HG03025 (cell line): ENCODE measurements around the gene KIAA1671.
"Not testable (repeated sequence)": the region's sequence is repeated elsewhere in the genome, so short reads cannot be mapped to it uniquely, and the experiment has no call there.

ENCODE experiments used
- ATAC-seq: cut with Tn5 transposase; IDR thresholded peaks from one replicate; pipeline ENCODE4 v1.9.1; 2021; ENCODE audit warnings: mild to moderate bottlenecking, moderate library complexity; ENCODE audit not compliant: unreplicated experiment, low FRiP score

Gene KIAA1671

DNA sequence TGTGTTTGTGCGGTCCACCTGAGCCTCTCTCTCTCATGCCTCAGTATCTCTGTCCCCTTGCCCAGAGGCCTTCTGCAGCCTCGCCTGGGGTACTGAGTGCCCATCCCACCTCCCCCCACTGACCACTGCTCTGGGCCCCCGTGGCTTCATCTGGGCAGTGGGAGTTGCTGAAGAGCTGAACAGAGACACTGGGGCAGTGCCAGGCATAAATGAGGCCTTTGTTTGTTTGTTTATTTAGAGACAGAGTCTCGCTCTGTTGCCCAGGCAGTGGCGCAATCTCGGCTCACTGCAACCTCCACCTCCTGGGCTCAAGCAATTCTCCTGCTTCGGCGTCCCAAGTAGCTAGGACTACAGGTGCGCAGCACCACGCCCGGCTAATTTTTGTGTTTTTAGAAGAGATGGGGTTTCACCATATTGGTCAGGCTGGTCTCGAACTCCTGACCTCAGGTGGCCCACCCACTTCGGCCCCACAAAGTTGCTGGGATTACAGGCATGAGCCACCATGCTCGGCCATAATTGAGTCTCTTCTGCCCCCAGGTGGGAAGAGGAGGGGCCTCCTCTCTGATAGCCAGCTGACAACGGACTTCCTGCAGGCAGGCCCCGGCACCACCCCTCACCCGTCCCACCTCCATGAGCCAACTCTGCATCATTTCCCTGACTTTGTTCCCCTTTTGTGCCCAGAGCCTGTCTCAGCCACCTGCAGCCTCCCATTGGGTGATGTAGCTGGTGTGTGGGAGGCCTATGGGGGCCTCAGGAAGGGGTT is 256.4 kb downstream of the KIAA1671 start:
- ATAC-seq: no peak

DNA sequence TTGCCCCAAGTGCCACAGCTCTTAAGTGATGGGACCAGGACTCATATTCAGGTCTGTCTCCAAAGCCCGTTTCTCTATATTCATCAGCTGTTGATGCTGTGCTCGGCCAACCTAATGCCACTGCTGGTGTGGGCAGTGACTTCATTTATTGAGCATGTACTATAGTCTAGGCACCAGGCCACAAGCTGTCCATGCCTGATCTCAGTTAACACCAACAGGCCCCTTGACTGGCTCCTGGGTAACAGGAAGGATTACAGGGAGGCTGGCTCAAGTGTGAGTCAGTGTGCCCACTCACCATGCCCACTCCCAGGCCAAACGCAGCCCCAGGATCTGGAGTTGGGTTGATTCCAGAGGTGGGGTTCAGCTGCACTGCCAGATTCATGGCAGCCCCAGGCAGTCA is 258.3 kb downstream of the KIAA1671 start:
- no peak for ATAC-seq

DNA sequence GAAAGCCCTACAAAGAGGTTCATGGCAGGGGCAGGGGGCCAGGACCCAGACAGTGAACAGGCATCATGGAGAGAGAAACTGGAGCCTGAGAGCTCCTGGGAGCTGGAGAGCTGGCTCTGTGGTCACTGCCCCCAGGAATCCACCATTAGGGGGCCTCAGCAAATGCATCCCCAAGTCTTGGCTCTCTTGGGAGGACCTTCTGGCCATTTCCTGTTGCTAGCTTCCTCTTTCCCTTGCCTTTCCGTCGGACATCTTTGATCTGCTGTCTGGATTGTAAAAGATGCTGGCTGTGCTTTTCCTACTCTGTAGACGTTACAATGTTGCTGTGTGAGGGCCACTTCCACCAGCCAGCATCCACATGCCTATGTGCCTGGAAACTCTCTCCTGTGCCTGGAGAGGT is 259.8 kb downstream of the KIAA1671 start:
- no peak for ATAC-seq

DNA sequence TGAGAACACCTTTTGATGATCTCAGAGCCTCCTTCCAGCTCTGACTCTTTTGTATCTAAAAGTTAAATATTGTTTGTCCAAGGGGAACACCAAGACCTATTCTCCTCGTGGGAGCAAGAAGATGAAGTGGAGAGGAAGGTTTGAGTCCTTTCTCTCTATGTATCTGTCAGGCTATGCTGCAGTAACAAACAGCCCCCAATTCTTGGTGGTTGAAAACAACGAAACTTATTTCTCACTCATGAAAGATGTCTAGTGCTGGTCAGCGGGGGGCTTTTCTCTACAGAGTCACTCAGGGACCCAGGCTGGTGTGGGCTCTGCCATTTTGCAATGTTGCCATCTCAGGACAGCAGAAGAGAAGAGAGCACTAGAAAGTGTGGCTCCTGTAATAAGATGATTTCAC is 260.7 kb downstream of the KIAA1671 start:
- ATAC-seq: no peak

DNA sequence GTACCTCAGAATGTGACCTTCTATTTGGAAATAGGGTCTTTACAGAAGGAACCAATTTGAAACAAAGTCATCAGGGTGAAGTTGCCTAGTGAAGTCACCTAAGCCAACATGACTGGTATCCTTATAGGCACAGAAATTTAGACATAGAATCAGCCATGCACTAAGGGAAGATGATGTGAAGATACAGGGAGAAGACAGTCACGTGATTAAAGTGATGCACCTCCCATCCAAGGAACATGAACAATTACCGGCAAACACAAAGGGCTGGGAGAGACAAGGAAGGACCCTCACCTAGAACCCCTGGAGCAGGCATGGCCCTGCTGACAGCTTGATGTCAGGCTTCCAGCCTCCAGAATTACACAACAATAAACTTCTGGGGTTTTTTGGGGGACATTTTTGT is 263.7 kb downstream of the KIAA1671 start:
- ATAC-seq: no peak

DNA sequence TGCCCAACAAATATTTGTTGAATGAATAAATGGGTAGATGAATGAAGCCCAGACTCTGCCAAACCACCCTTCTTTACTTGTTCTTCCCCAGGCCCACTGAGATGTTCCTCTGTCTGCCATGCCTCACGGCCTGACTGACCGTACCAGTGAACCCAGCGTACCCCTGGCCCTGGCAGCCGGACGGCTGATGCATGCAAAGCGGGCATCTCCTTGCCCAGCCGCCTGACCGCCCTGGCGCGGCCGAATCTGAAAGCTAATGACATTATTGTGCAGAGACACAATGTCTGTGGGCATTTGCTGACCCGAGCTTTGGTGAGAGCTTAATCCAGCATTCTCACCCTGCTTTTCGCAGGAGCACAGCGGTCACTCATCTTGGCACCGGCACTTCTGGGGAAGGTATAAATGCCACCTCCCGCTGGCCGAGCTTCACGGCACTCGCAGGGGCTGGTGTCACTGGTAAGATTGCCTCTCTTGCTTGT is 266.7 kb downstream of the KIAA1671 start, which contains the start of gene CRYBB2:
CRYBB2 (plus strand) TSS at position 429 of the 479 bp plus-strand sequence. CDS start 1,791 bp downstream, outside the sequence.
- no peak for ATAC-seq

DNA sequence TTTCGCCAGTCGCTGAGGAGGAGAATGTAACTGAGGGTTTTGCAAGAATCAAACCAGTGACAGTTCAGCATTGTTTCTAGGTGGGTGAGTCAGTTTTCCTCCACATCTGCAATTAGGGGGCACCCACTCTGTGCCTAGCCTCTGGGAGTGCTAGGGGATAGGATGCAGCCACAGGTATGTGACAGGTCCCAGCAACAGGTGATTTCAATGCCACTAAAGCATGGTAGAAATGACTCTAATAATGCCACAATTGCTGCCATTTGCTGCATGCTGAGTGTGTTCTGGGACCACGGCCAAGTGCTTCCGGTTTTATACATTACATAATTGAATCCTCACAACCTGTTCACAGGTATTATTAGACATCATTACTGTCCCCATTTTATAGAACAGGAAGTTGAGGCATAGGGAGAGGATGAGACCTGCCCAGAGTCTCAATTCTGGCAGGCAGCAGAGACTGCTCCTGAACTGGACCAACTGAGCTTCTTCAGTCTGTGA is 267.5 kb downstream of the KIAA1671 start:
- ATAC-seq: no peak

DNA sequence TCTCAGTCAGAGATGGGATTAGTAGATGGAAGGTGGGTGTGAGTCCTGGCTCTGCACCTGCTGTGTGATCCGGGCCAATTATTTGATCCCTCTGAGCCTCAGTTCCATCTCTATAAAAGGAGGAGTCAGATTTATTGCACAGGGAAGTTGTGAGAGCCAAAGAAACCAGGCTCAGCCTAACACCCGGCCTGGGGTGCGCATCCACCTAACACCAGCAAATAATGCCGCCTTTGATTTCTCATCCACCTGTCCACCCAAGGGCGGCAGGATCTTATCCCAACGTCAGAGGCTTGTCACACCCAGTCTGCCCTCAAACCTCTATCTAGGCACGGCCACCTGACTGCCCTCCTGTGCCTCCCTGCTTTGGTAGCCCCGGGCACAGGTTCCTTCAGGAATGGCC is 269.3 kb downstream of the KIAA1671 start:
- no peak for ATAC-seq

DNA sequence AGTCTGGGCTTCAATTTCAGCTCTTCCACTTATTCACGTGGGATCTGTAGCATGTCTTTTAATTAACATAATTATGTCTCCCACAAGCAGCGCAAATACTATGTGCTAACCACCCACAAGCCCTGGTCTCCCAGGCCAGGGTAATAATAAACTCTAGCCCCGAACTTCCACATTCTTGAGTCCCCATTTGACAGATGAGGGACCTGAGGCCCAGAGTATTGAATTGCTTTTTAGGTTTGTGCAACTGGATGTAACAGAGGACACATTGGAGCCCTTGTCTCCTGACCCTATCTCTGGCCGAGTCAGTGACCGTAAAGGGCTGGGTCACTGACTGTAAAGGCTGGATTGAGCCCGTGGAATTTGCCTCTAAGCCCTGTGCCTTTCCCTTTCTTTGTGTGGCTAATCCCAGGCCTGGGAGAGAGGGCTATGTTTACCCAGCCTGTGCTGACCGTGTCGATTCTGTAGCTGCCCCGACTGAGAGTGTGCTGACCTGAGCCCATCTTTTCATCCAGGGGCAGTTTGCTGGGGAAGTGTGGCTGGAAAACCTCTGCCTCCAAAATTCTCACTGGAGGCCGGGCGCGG is 270.8 kb downstream of the KIAA1671 start:
- no peak for ATAC-seq

DNA sequence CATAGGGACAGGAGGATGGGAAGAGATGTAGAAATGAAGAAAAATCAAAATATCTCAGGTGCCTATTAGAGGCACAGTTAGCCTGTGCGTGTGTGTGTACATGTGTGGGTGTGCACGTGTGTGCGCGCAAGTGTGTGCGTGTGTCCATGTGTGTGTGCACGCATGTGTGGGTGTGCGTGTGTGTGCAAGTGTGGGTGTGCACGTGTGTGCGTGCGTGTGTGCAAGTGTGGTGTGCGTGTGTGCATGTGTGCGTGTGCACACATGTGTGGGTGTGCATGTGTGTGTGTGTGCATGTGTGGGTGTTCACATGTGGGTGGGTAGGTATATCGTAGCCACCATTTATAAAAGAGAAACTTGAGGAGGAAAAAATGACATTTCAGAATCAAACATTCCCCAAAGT is 276.3 kb downstream of the KIAA1671 start:
- ATAC-seq: no peak

DNA sequence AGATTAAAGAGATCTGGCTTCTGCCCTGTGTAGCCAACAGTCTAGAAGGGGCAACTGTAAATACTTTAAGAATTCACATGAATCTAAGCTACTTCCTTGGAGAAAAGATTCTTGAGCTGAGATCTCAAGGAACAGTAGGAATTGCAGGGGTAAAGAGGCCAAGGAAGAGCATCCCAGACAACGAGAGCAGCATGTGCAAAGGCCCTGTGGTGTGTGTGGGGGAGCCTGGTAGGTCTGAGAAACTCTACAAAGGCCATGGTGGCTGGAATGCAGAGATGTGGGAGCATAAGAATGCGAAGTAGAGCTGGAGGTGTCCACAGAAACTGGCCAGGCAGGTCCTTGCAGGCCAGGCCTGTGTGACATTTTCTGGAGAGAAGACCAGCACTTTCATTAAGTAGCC is 278.2 kb downstream of the KIAA1671 start:
- ATAC-seq: not testable (repeated sequence)

DNA sequence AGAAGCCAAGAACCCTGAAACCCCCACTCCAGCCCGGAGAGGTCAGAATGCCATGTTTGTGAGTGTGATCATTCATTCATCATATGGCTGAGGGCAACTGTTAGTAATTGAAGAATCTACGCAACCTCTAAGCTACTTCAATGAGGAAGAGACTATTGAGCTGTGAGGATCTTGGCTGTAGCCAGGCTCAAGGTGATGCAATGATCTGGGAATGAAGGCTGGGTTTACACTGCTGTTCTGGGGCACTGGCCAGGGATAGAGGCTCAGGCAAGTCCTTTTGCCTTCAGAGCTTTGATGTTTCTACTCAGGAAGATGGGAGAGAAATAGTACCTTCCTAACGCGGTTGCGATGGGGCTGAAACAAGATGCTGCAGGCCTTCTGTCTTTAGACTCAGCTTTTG is 279.8 kb downstream of the KIAA1671 start:
- no peak for ATAC-seq

DNA sequence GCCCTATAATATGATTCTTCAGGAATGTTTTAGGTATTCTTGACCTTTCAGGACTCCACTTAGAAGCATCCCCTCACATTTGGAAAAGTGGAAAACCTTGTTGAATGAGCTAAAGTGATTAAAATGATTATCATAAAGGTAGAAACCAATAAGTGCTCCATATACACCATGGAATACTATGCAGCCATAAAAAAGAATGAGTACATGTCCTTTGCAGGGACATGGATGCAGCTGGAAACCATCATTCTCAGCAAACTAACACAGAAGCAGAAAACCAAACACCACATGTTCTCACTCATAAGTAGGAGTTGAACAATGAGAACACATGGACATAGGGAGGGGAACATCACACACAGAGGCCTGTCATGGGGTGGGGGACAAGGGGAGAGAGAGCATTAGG is 281.2 kb downstream of the KIAA1671 start:
- not testable (repeated sequence) for ATAC-seq

DNA sequence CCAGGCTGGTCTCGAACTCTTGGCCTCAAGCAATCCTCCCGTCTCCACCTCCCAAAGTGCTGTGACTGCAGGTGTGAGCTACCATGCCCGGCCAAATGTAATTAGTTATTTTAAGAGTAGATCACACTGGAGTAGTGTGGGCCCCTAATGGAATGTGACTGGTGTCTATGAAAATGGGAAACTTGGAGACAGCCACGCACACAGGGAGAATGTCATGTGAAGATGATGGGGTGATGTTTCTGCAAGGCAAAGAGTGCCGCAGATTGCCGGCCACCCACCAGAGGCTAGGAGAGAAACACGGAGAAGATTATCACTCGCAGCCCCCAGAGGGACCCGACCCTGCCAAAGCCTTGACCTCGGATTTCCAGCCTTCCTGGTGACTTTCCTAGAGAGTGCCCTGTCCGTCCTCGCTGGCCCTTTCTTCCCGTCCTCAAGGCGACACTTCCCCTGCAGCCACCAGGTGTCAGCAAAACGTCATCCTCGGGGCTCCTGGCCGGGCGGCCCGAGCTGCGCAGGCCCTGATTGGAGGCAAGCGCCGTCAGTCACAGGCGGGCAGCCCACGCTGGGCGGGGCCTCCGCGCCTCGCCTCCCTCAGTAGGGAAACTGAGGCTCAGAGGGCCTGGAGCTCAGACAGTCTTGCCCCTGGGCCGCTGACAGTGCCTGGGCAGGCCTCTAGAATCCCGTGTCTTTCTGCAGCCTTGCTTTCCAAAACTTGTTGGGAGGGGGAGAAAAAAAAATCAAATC is 283.2 kb downstream of the KIAA1671 start:
- no peak for ATAC-seq

DNA sequence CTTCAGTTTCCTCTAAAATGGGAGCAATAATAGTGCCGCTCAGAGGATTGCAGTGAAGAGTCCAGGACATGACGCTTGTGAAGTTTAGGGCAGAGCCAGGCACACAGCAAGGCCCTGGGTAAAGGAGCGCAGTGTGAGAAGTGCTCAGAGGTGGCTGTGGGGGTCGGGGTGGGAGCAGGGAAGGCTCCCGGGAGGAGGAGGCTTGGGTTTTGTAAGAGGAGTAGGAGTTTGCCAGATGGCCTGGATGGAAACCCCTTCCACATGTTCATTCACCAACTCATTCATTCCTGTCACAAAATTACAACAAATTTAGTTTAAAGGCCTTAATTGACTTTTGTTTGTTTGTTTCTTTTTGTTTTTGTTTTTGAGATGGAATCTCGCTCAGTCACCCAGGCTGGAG is 283.9 kb downstream of the KIAA1671 start:
- ATAC-seq: no peak

DNA sequence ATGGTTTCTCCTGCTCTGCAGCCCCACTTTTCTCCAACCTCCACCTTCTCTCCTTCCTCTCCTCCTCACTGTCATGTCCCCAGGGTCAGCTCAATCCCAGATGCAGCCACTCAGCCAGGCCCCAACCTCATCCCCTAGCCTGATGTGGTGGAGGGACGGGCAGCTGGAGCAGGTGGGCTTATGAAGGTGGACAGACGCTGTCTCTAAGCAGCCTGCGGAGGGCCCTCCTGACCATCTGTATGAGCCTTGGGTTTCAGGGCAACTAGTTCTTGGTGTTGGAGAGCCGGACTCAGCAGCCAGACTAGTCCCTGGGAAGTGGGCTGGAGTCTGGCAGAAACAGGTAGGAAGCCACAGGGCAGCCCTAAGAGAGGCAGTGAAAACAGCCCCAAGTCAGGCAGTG is 285.0 kb downstream of the KIAA1671 start:
- ATAC-seq: no peak

DNA sequence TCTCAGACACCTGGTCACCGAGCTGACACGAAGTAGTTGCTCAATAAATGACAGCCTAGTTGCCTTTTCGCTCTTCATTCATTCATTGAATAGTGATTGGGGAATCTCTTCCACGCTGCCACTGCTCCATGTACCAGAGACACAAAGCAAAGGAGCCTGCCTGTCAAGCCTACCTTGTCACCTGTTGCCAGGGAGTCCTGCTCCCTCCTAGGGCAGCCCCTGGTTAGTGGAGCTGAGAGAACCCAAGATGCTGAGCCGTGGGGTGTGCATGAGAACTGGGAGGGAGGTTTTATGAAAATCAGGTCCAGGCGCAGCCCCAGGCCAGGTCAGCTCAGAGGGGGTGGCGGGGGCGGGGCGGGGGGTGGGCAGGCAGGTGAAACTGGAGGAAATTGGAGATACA is 285.5 kb downstream of the KIAA1671 start:
- not testable (repeated sequence) for ATAC-seq
